ENCODE measurements around the gene ECEL1. TPM values are rescaled to one million over a fixed set of nuclear protein-coding genes. Genes with fewer than 3 reads are reported as not detected.
"Not testable (repeated sequence)": the region's sequence is repeated elsewhere in the genome, so short reads cannot be mapped to it uniquely, and the experiment has no call there.

ECEL1 gene
- total RNA-seq, 3 donors from 2014 or later, result 0.16 to 0.24 TPM; not detected in 1

- Histone ChIP-seq H3K4me1 (ENCODE audit: low read depth) (no peaks in the 10 kb centered on the region), H3K4me3 (no peak overlapping the region), H3K36me3 (ENCODE audit: low read depth) (no peaks in the 10 kb centered on the region), H3K9me3 (no peaks in the 10 kb centered on the region)
- TF ChIP-seq CTCF (IDR thresholded peaks at IDR 0.05), result no peak
- DNase-seq (no peak), ATAC-seq (no peak)
- intact Hi-C loops (cut with DNase I, micrococcal nuclease), result loop anchor here (10.0 kb wide), 1 partner anchor 536 kb away; no protein-coding TSS in a partner anchor
These were observed 46.4 kb downstream of the ECEL1 start for GRCh38 chr2:232441147-232441651.

GRCh38 chr2:232440220-232441018 lies 47.2 kb downstream of the ECEL1 start:
- H3K4me3 ChIP-seq; H3K9me3 ChIP-seq; H3K4me1 ChIP-seq (ENCODE audit: low read depth); H3K36me3 ChIP-seq (ENCODE audit: low read depth): not testable (repeated sequence)
- intact Hi-C loops (cut with DNase I, micrococcal nuclease), result loop anchor here (10.0 kb wide), 1 partner anchor 536 kb away; no protein-coding TSS in a partner anchor
- peak; percentile 85 for TF ChIP-seq CTCF (IDR thresholded peaks at IDR 0.05)
- ATAC-seq, result peak; percentile 88
- DNase-seq, result peak; percentile 82 to 92 (median 91)

GRCh38 chr2:232439758-232440135 lies 47.9 kb downstream of the ECEL1 start:
- ATAC-seq (peak; percentile 2), DNase-seq (no peak)
- Histone ChIP-seq H3K9me3 (no peaks in the 10 kb centered on the region), H3K4me3 (no peak overlapping the region), H3K4me1 (ENCODE audit: low read depth) (no peaks in the 10 kb centered on the region), H3K36me3 (ENCODE audit: low read depth) (no peaks in the 10 kb centered on the region)
- intact Hi-C loops (cut with DNase I, micrococcal nuclease), result loop anchor here (10.0 kb wide), 2 partner anchors 515 to 535 kb away; partner anchors contain the start of gene NPPC (in 1 of the 2)
- TF ChIP-seq CTCF (IDR thresholded peaks at IDR 0.05), result no peak

GRCh38 chr2:232438951-232439757 lies 48.5 kb downstream of the ECEL1 start:
- ATAC-seq (peak; percentile 74), DNase-seq (peak in 1 of 3 donors; percentile 53)
- intact Hi-C loops (cut with DNase I, micrococcal nuclease), result loop anchor here in 1 of 2 donors (10.0 kb wide), 1 partner anchor 514 kb away; the partner anchor contains the start of gene NPPC
- H3K4me3 ChIP-seq, result no peak overlapping the region
- TF ChIP-seq CTCF (IDR thresholded peaks at IDR 0.05), result peak; percentile 53
- H3K4me1 ChIP-seq (ENCODE audit: low read depth), result no peaks in the 10 kb centered on the region
- no peaks in the 10 kb centered on the region for H3K36me3 ChIP-seq (ENCODE audit: low read depth)
- no peaks in the 10 kb centered on the region for H3K9me3 ChIP-seq

GRCh38 chr2:232438091-232438490 lies 49.5 kb downstream of the ECEL1 start:
- H3K9me3 ChIP-seq, result no peaks in the 10 kb centered on the region
- H3K36me3 ChIP-seq (ENCODE audit: low read depth), result no peaks in the 10 kb centered on the region
- ATAC-seq (no peak), DNase-seq (no peak)
- H3K4me3 ChIP-seq, result no peak overlapping the region
- H3K4me1 ChIP-seq (ENCODE audit: low read depth), result no peaks in the 10 kb centered on the region
- intact Hi-C loops (cut with DNase I, micrococcal nuclease), result loop anchor here in 1 of 2 donors (10.0 kb wide), 1 partner anchor 513 kb away; the partner anchor contains the start of gene NPPC
- no peak for TF ChIP-seq CTCF (IDR thresholded peaks at IDR 0.05)

All from mucosa of descending colon (tissue), 3 donors.